Fibroblast of pulmonary artery (primary cell): ENCODE results near the gene GTF3C1.

Source experiments
- DNase-seq: peaks from one replicate; pipeline ENCODE4 v3.0.0-alpha.2; 2010; ENCODE audit warnings: low read depth
- H3K4me3 ChIP-seq: replicated peaks from 2 replicates; pipeline ENCODE4 v1.5.1; 2011; ENCODE audit warnings: low read depth, mild to moderate bottlenecking, control low read depth, low read length, moderate library complexity
- CTCF ChIP-seq: IDR thresholded peaks from 2 replicates; pipeline ENCODE4 v1.5.1; 2011; ENCODE audit warnings: mild to moderate bottlenecking, control low read depth, low read length, inconsistent platforms; ENCODE audit errors: missing control alignments

GTF3C1 gene

GRCh38 chr16:27515874-27516353 lies 33.8 kb downstream of the GTF3C1 start:
- peak; percentile 33 for DNase-seq

GRCh38 chr16:27514806-27515205 lies 34.9 kb downstream of the GTF3C1 start:
- no peak for TF ChIP-seq CTCF
- H3K4me3 ChIP-seq, result no peak overlapping the region
- no peak for DNase-seq

More at GRCh38 chr16:27515874-27516353, 33.8 kb downstream of the GTF3C1 start:
- H3K4me3 ChIP-seq, result no peak overlapping the region
- peak; percentile 73 for TF ChIP-seq CTCF

- TF ChIP-seq CTCF, result no peak
- peak; percentile 52 for DNase-seq
- no peak overlapping the region for H3K4me3 ChIP-seq
Observed at GRCh38 chr16:27511657-27512448, 37.9 kb downstream of the GTF3C1 start.

- no peak overlapping the region for H3K4me3 ChIP-seq
- TF ChIP-seq CTCF, result no peak
- DNase-seq, result no peak
Observed at GRCh38 chr16:27508476-27508875, 41.2 kb downstream of the GTF3C1 start.

- TF ChIP-seq CTCF, result no peak
- DNase-seq, result no peak
- no peak overlapping the region for H3K4me3 ChIP-seq
Observed at GRCh38 chr16:27506771-27507170, 42.9 kb downstream of the GTF3C1 start.

- DNase-seq, result peak; percentile 20
- no peak for TF ChIP-seq CTCF
- no peak overlapping the region for H3K4me3 ChIP-seq
Observed at GRCh38 chr16:27505297-27506236, 44.1 kb downstream of the GTF3C1 start.
